Amygdala (tissue), 56 donors: ENCODE data around the gene GPN2.
A peak's percentile ranks its signal among the peaks of the same experiment; 100 is the strongest.

ENCODE experiments used
- DNase-seq, 56 donors: peaks; one replicate each; lab custom pipeline; 2025; lab: John Stamatoyannopoulos, UW

GPN2 gene

DNA sequence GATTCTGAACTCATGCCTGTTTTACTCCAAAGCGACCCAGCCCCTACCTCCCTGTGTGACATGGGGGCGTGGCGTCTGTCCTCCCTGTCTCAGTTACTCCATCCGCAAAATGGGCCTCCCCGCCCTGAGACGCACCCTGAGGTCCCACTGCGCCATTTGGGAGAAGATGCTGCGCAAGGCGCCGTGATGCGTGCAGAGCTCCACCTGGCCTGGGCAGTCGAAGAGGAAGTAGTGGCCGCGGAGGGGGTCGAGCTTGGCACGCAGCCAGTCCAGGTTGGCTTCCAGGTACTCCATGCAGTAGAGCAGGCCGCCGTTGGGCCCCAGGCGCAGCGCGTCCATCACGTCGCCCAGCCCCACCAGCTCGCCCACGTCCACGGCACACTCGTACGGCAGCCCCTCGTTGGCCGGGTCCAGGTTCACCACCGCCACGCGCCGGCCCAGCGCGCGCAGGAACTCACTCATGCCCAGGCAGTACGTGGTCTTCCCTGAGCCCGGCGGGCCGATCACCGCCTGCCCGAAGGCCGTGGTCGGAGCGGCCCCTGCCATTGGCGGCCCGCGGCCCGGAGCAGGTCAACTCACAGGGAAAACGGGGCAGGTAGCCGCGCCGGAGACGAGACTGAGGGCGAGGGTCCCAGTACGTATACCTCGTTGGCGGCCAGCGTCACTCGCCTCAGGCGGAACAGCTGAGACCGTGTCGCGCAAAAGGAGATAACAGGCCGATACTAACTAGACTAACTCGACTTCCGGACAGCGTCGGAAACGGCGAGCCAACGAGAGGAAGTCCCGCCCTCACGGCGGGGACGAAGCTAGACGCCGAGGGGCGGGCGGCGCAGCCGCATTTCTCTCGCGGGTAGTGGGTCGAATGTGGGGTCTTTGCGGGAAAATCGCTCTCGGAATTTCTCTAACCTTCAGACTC, at the start of gene GPN2:
GPN2 (minus strand) TSS at position 733 of the 916 bp plus-strand sequence; CDS start at position 546, 187 bp downstream.
- DNase-seq: peak in 54 of 56 donors; percentile 25 to 89 (median 64)

DNA sequence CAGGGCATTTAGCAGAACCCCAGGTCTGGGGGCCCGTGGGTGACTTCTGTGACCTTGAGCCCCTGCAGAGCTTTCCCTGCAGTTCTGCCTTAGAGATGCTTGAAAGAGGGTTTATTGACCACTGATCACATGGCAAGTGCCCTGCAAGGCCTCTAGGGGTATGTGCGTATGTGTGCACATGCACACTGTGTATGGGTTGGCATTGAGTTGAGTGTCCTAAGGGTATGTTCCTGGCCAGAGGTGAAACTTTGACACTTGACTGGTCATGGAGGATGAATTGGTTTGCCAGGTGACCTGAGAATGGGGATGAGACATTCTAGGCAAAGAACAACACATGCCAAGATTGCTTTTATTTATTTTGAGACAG, 48.6 kb upstream of the GPN2 start:
- DNase-seq: no peak

DNA sequence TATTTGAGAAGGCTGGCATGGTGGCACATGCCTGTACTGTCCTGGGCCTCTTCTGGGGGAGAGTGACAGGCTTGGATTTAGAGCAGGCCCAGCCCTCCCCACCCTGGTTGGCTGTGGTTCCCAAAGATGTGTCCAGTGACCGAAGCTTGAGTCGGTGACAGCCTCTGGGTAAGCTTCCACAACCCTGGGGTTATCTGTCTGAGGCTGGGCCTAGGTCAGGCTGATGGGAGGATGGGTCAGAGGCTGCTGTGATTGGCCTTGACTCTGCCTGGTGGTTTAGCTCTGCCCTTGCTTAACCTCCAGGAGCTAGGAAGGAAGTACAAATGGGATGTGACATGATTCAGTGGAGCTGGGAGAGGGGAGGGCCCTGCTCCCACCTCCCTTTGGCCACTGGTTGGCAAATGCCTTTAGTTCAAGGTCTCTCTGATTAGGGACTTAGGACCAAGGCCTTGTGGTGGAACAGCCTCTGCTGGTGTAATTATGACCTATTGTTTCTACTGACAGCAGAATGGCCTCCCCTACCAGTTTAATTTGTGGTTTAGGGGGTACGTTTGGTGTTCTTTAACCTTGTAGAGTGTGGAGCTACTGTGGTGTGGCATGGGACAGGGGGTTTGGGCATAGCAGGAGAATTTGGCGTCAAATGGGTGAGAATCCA, 48.0 kb upstream of the GPN2 start:
- DNase-seq: no peak

DNA sequence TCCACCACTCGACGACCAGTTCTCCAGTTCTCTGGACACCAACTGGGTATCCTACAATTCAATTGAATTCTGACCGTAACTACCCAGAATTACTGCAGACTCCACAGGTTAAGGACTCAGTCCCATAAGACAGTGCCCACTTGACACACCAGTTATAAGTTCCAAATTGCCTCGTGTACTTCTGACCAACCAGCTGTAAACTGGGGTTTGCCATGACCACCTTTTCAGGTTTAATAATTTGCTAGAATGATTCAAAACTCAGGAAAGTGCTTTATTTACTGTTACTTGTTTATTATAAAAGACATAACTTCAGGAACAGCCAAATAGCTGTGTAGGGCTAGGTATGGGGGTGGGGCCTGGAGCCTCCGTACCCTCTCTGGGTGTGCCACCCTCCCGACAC, 46.7 kb upstream of the GPN2 start:
- no peak for DNase-seq

DNA sequence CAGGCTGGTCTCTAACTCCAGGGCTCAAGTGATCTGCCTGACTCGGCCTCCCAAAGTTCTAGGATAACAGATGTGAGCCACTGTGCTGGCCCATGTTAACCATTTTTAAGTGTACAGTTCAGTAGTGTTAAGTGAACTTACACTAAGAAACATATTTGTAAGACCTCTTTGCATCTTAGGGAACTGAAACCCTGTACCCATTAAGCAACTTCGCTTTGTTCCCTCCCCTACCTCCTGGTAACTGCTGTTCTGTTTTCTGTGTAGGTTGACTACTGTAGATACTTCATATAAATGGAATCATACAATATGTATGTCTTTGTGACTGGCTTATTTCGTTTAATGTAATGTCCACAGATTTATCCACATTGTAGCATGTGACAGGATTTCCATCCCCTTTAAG, 42.4 kb upstream of the GPN2 start:
- DNase-seq: no peak

DNA sequence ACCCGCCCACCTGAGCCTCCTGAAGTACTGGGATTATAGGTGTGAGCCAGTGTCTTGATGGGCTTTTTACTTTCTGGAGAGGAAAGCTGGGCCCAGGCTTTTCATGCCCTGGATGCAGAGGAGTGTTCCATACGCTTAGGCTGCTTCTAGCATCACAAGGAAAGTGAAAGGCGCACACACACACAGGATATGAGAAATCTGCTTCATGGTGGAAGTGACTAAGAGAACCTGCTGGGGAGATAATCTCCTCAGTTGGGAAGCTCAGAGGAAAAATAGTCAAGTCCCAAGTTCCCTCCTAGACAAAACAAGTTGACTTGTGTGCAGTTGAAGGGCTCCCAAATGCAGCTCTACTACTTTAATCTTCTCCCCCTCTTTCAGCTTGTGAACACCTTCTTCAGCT, 33.6 kb upstream of the GPN2 start:
- no peak for DNase-seq

DNA sequence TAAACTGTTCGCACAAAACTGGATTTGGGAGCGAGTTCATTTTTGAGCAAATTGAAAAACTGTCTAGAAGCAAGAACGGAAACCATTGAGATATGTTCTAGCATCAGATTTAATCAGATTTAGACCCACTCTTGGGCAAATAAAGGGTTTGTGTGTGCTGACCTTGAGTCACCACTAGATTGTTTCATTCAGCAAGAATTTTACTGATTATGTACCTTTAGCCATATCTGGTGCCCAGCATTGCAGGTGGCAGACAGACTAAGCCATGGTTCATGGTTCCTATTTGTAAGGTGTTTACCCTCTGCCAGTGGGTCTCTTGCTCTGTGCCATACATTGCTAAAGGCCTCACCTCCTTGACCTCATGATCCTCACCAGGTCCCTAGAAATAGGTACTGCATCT, 32.8 kb upstream of the GPN2 start:
- no peak for DNase-seq

DNA sequence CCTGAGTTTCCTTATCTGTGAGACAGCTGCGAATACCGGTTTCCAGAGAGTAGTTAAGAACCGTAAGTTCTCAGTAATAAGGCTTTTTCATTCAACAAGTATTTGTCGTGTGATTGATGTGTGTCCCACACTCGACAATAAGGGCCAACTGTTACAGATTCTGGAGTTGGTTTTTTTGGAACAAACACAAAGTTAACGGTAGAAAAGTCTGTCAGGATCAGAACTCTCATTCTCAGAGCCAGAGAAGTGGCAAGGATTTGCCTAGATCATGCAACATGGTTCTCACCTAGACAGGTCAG, 32.3 kb upstream of the GPN2 start:
- no peak for DNase-seq

DNA sequence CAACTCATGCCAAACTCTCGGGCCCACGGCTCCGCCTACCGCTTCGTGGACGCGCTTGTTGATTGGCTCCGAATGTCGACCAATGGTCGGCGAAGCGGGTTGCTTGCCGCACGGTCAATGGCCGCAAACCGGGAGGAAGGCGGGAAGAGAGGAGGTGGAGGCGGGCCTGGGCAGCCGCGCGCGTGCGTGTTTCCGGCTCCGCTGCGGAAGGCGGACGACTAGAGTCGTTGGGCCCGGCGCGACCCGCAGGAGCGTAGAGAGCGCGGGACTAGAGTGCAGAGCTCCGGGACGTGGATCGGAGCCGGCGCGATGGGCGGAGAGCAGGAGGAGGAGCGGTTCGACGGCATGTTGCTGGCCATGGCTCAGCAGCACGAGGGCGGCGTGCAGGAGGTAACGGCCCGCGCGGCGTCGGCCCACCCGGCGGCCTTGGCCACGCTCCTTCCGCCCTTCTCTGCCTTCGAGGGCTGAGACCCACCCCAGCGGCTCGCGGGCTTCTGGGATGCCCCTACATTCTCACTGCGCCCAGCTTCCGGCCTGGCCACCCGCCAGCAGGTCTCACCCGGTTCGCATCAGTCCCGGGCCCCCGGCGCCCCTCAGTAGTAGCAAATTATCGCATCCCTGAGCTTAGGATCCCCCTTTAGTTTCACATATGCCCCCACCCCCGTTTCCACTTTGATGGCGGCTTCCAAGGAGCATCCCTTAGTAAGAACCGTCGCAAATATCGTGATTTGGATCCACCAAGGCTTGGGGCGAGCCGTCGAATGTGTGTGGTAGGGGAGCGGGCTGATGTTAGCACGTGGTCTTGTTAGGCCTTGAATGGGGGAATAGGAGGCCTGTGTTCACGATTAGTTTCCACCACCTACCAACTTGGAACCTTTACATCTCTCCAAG, 31.7 kb upstream of the GPN2 start, which contains the start of gene NUDC:
NUDC (plus strand) TSS at position 204 of the 891 bp plus-strand sequence; CDS start at position 310, 106 bp downstream.
- DNase-seq: peak; percentile 83 to 99 (median 97)

DNA sequence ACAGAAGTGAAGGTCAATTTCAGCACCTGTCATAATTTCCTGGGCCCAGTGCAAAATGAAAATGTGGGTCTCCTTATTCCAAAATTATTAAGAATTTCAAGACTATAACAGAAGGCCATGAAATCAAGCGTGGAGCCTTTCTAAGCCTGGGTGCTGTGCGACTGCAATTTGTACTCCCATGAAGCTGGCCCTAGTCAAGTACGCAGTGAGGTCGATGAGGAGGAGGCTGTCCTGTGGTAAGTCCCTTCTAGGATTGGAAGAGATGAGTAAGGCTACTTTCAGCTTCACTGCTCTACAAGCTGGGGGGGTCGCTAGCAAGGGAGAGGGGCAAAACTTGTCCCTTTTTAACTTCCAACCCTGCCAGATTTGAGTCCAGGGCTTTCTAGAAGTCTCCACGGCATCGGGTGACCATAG, 31.1 kb upstream of the GPN2 start:
- no peak for DNase-seq

DNA sequence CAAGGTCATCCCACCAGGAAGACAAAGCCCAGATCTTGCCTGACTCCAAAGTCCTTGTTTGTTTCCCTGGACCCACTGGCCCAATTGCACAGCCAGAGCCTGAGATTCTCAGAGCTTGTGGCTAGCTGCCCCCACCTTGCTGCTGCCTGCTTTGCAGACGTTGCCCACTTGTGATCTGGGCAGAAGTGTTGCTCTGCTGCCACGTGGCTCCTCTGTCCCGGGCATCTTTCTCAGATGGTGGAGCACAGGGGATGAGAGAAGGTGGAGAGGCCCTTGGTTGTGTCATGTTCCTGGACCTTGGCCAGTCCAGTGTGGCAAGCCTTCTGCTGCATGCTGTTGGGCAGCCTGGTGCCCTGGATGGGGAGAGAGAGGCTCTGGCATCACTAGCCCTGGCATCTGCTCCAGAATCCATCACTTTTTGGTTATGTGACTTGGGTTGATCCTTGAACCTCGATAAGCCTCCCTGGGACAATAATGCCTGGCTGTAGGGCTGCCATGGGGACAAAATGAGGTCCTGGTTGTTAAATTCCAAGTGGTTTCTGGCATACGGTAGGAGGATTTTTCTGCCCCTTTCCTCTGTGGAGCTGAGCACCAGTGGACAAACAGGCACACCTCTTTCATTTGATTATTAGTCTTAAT, 25.2 kb upstream of the GPN2 start:
- no peak for DNase-seq

DNA sequence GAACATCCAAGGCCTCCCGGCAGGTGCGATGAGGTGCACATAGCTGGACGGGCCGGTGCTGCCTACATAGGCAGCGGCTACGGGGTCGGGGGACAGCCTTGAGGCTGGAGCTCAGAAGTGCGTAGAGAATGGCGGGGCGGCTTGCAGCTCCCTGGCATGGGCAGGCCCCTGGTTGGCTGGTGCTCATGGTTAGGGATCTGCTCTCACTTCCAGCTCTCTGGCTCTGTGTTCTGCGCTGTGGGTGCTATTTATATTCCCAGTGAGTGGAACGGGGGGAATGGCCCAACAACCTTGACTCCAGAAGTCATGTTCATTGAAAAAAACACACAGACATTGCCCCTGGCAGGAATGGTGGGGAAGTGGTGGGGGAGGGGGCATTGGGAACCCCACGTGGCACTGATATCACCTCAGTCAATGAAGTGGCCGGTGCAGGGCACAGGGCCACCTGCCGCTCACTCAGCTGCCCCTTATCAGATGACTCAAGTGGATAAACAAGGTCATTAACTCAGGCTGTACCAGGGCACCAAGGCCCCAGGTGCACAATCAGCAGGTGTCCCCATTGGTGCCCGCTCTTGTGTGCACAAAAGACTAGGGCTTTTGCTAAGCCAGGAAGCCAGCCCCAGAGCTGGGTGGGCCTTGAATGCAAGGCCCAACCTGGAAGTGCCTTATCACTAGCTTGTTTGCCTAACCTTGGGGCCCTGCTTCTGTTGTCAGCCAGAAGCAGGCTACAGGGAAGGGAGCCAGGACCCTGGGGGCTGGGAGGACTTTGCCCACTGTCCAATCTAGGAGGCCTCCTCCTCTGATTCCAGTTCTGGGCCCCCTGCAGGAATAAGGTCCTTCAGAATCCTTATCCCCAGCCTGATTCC, 23.9 kb upstream of the GPN2 start, which contains the start of gene NR0B2:
NR0B2 (minus strand) TSS at position 222 of the 866 bp plus-strand sequence; CDS start at position 187, 35 bp downstream.
- no peak for DNase-seq

DNA sequence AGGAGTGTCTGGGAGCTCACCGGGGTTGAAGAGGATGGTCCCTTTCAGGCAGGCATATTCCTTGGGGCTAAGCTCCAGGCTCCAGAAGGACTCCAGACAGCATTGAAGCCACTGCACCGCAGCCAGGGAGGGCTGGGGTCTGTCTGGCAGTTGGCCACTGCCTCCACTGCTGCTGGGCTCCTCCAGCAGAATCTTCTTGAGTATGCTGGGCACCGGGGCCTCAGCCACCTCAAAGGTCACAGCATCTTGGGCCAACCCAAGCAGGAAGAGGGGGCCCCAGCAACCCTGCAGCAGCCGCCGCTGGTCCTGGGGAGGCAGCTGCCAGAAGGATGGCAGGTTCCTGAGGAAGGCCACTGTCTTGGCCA, 23.3 kb upstream of the GPN2 start:
- DNase-seq: no peak

DNA sequence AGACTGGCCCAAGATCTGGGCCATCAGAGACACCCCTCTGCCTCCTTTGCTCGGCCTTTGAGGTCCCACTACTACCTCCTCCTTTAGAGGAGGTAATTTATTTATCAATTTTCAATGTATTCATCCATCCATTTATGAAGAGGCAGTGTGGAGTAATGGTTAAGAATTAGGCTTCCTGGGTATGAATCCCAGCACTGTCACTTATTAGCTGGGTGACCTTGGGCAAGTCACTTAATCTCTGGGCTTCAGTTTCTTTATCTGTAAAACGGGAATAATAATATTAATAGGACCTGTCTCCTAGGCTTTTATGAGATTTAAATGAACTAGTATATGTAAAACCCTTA, 22.0 kb upstream of the GPN2 start:
- no peak for DNase-seq

DNA sequence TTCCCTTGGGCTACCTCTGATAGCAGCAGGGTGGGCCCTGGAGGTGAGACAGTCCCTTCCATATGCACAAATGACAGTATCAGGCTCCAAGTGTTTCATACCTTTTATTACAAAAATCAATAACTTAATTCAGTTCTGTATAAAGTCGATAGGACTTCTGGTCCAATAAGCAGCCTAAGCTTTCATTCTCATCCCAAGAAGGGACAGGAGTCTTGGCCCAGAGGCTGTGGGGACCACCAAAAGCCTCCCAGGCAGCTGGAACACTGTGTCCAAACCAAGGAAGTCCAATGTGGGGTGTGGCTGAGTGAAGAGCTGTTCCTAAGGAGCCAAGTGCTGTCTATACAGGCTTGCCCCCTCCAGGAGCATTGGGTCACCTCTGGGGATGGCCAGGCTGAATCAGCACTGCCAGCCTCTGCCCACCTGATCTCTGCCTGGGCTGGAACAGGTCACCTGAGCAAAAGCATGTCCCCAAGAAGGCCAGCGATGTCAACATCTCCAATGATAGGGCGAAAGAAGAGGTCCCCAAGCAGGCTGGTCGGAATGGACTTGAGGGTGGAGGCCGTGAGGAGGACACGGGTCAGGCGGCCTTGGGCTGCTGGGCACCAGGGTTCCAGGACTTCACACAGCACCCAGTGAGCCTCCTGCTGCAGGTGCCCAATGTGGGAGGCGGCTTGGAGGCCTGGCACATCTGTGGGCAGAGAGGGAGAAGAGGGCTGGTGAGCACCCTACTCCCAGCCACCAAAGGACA, 21.5 kb upstream of the GPN2 start:
- DNase-seq: no peak

DNA sequence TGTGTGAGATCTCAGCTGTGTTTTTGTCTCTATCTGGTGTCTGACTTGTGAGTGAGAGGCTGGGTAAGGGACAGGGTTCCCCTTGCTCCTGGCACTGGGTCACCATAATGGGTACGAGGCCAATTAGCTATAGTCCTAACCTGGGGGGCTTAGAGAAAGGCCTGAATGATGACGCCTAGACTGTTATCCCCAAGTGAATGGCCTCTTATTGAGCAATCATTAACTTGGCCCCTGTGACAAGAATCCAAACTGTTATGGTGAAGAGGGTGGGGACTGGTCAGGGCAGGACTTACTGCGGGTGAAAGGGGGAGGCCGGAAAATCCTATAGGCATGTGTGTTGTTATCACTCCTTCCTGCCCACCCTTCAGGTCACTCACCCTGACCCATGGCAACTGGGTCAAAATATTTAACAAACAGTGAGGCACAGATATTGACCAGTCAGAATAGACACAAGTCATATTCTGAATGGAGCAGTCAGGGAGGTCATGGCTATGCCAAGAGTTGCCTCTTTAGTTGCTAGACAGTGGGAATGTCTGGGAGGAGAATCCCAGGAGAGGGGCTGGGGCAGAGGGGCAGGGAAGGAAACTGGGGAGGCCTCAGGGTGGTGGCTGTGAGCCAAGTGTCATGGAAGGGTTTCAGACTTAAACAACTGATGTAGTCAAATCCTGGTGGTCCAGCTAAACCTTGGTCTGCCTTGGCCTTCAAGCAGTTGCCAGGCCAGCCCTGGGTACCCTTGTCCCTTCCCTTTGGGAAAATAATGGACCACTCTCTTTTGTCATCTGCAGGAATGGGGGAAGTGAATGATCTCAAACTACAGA, 20.5 kb upstream of the GPN2 start:
- DNase-seq: no peak

DNA sequence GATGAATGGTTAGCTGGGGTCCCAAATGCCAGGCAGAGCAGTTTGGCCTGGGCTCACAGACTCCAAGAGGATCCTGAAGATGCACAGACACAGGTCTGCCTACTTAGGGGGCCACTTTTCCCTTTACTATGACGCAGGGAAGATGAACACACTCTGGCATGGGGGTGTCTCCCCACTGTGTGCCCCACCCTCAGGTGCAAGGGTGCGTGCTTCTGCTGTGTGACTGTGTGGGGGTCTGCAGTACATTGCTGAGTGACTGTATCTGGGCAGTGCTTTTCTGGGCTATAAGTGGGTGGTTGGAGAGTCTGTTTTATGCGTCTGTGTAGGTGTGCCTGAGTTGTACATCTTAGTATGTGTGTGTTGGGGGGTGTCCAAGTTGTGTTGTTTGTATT, 19.9 kb upstream of the GPN2 start:
- DNase-seq: peak in 10 of 56 donors; percentile 2 to 44 (median 12)
